ENCODE data around the gene VAC14.

VAC14 gene

DNA sequence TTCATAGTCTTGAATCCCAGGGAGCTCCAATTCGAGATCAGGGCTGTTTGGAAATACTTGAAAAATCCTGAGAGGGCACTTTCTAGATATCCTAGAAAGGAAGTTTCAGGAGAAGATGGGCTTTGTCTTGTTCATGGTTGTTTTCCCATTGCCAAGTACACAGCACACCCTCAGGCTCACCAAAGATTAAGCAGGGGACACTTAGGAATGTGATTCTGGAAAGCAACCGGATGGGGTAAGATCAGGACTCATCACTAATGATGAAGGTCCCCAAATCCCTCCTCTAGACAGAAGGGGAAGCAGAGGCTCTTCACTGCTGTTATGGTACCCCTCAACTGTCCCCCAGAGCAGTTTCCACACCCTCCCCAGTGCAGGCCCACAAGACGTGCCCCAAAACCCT is 40.7 kb downstream of the VAC14 start:
- DNase-seq (ENCODE audit: low spot score): no peak

DNA sequence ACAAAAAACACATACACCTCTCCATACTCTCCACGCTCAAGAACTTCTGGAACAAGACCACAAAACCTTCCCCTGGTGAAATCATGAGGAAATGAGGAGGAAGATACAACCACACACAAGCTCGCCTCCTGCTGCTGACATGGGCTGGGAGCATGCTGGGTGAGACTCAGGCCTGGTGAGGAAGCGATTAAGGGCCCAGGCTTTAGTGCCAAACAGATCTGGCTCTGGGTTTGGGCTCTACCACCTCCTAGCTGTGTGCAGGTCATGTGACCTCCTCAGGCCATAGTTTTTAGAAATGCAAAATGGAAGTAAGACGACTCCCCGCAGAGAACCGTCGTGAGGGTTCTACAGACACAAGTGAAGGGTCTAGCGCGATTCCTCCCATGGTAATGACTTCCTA is 41.3 kb downstream of the VAC14 start:
- no peak for DNase-seq (ENCODE audit: low spot score)

GRCh38 chr16:70758786-70759185 is 42.2 kb downstream of the VAC14 start:
- no peak for DNase-seq (ENCODE audit: low spot score)

DNA sequence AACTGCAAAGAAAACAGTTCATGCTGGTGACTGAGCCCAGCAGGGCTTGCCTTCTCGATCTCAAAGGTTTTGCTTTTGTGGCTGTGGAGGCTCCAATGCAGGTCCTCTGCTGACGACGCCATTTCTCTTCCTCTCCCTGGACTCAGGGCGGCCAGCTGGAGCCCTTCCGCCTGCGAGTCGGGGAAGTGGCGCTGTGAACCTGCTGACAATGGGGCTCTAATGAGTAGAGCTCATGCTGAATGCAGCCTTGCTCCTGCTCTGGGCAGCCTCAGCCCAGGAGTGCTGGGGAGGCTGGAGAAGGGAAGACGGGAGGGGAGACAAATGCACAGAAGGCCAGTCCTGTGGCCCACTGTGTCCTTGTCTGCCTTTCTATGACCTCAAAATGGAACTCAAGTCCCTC is 43.8 kb downstream of the VAC14 start:
- peak; percentile 62 for DNase-seq (ENCODE audit: low spot score)

- peak; percentile 43 for DNase-seq (ENCODE audit: low spot score)
Observed at GRCh38 chr16:70756071-70756470, 44.9 kb downstream of the VAC14 start.

DNA sequence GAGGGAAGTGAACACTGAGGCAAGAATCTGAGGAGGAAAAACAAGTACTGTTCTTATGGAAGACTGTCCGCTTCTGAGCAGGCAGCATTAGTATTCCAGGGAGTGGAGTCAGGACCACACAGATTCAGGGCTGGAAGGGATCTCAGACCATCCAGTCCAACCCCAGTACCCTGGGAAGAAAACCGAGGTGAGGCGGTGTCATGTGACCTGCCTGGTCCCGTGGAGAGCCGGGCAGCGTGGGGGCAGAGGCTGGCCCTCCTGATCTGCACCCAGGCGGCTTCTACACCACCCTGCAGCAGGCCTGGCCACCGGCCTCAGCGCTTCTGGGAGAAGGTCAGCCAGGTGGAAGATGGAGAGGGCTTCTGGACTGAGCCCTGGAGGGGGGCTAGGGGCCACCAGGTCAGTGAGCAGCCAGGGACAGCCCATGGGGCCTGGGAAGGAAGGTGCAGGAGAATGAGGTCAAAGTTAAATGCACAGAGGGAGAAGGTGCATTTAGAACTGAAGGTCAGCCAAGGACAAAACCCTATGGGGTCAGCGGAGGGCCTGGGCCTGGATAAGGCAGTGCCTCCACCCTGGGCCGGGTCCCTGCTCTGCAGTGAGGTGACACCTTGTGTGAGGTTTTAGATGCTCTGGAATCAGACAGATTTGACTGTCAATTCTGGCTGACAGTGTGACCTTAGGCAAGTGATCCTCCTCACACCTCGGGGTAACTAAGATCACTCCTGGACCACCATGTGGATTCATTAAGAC is 45.9 kb downstream of the VAC14 start:
- DNase-seq (ENCODE audit: low spot score): peak; percentile 72

GRCh38 chr16:70754371-70754770 is 46.6 kb downstream of the VAC14 start:
- DNase-seq (ENCODE audit: low spot score): no peak

DNA sequence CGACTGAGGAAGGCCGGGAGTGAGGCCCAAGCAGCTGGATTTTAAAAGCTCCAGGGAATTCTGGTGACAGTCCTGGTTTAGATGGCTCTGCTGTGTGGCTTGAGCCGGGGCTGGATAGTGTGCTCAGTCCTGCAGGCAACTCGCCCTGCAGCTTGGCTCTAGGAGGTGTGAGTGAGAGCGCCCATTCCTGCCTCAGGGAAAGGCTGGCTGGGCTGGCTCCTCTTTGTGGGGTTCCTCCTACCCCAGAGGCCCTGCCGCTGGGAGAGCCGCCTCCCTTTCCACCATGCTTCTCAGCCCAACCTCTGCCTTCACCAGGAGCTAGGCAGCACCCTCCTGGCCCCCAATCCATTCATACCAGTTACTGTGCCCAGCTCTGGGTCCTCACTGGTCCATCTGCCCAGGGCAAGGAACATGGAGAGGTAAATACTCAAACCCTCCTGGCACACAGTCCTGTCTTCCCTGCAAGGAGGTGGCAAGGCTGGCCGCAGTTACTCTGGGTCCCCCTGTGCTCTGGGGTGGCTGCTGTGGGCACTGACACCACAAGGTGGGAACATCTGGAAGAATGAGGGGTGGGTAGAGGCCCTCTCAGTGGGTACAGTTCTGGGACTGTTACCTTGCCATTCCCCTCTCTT is 47.1 kb downstream of the VAC14 start:
- no peak for DNase-seq (ENCODE audit: low spot score)

DNA sequence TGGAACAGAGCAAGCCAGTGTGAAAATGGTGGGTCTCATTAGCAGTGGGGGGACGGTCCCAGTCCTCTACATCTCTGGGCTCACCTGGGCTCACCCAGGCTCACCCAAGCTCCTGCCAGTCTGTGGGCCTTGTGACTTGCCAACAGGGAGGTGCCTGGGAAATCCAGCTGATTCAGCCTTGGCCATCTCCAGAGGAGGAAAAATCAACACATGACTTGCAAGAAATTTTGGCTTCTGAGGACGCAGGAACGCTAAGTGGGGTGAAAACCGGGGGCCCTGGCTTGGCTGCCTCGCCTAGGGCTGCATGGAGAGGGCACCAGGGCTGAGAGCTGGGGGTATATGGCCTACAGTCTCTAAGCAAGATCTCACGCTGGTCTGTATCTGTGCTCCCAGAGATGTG is 47.7 kb downstream of the VAC14 start:
- no peak for DNase-seq (ENCODE audit: low spot score)

GRCh38 chr16:70752426-70752825 is 48.5 kb downstream of the VAC14 start:
- DNase-seq (ENCODE audit: low spot score): no peak

DNA sequence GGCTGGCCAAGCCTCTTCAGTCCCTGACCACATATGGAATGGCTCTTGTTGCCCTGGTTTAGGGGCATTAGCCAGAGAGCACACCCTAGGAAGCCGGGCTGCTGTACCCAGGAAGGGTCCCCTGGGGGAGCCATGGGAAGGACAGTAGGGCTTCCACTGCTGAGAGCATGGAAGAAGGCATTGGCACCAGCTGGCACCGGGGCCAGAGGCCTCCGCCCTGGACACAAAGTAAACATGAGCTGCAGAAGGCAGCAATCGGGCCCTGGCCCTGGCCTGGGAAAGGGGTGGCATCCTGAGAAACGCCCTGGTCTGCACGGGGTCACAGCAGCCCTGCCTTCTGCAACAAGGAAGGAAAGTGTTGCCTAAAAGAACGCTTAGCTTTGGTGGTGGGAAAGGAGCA is 49.4 kb downstream of the VAC14 start:
- no peak for DNase-seq (ENCODE audit: low spot score)

DNA sequence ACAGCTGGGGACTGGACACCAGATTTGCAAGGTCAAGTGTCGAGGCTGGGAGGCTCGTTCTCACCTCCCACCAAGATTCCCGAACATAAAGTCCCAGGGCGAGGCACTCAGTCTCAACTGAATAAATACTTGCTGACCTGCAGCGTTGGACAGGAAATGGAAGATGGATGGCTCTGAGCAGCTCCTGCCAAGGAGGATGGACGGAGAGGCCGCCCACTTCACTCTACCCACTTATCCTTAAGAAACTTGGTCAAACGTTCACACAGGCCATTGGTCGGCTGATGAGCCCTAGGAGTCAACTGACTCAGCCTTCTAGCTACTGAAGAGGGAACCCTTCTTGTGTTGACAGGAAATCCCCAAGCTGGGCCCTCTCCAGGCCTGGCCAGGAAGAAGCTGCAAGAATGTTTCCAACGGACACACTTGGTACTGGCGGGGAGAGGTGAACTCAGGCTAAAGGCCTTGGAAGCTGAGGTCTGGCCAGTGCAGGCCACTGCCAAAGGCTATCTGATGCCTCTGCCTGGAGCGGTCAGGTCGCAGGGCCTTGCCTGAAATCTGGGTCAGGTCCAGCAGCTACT is 50.0 kb downstream of the VAC14 start:
- DNase-seq (ENCODE audit: low spot score): no peak

DNA sequence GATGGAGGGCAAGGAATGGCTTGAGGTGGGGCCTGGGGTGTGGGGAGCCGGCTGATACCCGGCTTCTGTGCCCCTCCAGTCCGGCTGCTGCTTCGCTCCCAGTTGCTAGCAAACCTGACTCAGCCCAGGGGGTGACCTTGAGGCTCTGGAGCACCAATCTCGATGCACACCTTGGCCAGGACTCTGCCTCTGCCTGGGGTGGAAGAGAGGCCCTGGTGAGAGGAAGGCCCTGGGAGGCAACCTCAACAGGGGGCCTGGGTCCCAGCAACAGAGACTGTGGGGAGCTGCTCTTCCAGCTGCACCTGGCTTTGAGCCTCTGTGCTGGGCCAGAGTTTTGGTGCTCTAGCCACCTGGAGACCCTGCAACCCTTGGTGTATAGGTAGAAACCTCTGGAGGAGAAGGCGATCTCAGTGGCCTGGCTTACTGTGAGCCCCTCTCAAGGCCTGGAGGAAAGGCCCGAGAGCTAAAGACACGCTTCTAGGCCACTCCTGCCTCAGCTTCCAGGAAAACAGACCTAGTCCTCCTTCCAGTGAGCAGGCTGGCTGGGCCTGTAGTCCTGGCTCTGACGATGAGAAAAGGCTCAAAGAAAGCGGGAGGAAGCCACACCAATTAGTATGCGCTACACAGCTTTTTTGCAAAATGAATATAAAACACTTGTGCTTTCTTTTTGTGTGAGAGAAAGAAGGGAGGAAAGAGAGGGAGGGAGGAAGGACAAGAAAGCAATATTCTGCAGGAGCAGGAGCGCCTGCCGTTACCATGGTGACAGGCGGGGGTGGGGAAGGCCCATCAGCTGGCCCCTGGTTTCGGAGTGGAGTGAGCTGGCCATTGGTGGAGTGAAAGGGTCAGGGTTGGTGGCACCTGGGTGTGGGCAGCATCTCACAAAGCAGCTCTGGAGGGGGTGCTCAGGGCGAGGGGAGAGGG is 51.0 kb downstream of the VAC14 start:
- DNase-seq (ENCODE audit: low spot score): peak; percentile 76

- no peak for DNase-seq (ENCODE audit: low spot score)
Observed at GRCh38 chr16:70749006-70749678, 51.8 kb downstream of the VAC14 start.

DNA sequence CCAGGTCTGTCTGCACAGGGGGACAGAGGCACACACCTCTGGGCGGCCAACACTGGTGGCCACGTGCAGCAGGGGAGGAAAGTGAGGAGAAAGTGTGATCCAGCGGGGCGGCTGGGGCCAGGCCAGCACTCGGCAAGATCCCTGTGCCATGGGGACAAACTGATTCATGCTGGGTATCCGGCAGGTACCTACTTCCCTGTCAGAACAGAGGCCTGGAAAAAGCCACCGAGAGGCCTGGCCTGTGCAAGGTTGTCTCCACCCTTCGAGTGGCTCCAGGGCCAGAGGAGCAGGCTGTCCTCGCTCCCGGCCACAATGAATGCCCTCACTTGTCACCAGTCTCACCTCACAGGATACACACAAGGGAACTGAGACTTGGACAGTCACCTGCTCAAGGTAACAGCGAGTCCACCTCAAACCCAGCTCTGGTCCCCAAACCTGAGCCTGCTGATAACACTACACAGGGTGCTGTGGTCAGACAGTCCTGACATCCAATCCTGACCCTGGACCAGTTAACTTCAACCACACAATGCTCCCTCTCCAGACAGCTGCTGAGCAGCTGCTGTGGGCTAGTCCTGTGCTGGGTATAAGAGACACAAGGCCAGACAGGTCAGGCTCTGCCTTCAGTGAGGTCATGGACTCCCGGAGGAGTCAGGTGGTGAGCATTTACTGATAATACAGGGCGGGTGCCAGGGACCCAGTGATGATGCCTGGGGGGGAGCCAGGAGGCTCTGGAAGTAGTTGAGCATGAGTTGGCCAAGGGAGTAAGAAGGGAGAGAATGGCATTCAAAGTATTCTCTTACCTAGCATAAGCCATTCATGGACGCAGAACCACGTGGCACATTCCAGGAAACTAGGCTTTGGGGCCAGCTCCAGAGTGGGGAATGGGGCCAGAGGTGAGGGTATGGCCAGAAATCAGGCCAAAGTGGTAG is 53.0 kb downstream of the VAC14 start:
- no peak for DNase-seq (ENCODE audit: low spot score)

DNA sequence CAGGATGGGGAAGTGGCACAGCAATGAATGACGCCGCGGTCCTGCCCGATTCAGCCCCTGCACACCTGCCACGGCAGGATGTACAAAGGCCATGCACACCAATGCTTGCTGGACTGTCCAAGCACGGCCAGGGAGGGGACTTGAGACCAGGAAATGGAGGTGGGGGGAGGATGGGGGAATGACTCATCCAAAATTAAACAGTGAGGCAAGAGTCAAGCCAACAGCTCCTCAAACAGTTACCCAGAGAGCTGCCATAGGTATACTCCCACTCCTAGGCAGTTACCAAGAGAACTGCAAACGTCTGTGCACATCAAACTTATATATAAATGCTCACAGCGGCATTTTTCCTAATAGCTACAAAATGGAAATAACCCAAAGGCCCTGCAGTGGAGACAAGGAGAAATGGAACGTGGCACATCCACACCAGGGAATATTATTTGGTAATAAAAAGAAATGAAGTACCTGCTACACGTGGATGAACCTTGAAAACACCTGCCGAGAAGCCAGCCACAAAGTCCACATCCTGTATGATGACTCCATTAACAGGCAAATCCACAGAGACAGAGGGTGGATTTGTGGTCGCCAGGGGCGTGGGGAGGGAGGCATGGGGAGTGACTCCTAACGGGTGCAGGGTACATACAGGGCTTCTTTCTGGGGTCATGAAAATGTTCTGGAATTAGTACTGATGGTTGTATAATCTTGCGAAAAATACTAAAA is 54.1 kb downstream of the VAC14 start:
- no peak for DNase-seq (ENCODE audit: low spot score)

- DNase-seq (ENCODE audit: low spot score): peak; percentile 51
Observed at GRCh38 chr16:70746040-70746707, 54.8 kb downstream of the VAC14 start.

- no peak for DNase-seq (ENCODE audit: low spot score)
Observed at GRCh38 chr16:70745536-70746025, 55.4 kb downstream of the VAC14 start.

DNA sequence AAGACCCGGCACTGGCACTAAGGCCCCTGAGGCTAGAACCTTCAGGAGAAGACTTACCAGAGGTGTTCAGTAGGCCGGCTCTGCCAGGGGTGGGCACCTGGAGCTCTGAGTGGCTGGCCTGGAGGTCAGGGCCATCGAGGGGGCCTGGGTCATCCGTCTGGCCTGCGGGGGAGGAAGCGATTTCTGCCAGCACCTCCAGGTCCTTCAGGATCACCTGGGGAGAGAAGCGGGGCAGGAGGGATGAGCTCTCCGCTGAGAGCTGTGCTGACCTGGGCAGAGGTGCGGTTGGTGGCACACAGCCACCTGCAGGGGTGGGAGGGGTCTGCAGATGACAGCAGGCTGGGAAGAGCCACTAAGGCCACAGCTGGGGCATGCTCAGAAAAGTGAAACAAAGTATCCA is 56.6 kb downstream of the VAC14 start:
- DNase-seq (ENCODE audit: low spot score): no peak

Data from Ammon's horn (tissue), 1 donor.